Omental fat pad (tissue), 4 donors: ENCODE results near the gene SCG2. TPM values are rescaled to one million over a fixed set of nuclear protein-coding genes. Genes with fewer than 3 reads are reported as not detected.

Experiments used
- ATAC-seq: fragments of 150-250 bp; one replicate; pipeline ENCODE4 v1.9.1; 2016; ENCODE audit warnings: mild to moderate bottlenecking, moderate library complexity; ENCODE audit not compliant: low FRiP score
- DNase-seq: peaks from one replicate; pipeline ENCODE4 v3.0.0-alpha.2; 2019; ENCODE audit warnings: low spot score
- CTCF ChIP-seq, 3 donors: fragments of 450-650 bp; IDR thresholded peaks; one replicate each; pipeline ENCODE4 v1.5.1; 2016 to 2017; ENCODE audit warnings: antibody characterized with exemption in 3 of 3, mild to moderate bottlenecking in 3 of 3, moderate library complexity in 2 of 3
- total RNA-seq, 4 donors: library from RNA; depleted of rRNA; stranded (reverse); fragments of >200 nt; gene quantifications; one replicate each; pipeline ENCODE4 v1.1.0, GENCODE V29; 2016

Gene SCG2, protein sequence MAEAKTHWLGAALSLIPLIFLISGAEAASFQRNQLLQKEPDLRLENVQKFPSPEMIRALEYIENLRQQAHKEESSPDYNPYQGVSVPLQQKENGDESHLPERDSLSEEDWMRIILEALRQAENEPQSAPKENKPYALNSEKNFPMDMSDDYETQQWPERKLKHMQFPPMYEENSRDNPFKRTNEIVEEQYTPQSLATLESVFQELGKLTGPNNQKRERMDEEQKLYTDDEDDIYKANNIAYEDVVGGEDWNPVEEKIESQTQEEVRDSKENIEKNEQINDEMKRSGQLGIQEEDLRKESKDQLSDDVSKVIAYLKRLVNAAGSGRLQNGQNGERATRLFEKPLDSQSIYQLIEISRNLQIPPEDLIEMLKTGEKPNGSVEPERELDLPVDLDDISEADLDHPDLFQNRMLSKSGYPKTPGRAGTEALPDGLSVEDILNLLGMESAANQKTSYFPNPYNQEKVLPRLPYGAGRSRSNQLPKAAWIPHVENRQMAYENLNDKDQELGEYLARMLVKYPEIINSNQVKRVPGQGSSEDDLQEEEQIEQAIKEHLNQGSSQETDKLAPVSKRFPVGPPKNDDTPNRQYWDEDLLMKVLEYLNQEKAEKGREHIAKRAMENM
- under 1 TPM; 0.25 to 0.56 (median 0.48) TPM for total RNA-seq

DNA sequence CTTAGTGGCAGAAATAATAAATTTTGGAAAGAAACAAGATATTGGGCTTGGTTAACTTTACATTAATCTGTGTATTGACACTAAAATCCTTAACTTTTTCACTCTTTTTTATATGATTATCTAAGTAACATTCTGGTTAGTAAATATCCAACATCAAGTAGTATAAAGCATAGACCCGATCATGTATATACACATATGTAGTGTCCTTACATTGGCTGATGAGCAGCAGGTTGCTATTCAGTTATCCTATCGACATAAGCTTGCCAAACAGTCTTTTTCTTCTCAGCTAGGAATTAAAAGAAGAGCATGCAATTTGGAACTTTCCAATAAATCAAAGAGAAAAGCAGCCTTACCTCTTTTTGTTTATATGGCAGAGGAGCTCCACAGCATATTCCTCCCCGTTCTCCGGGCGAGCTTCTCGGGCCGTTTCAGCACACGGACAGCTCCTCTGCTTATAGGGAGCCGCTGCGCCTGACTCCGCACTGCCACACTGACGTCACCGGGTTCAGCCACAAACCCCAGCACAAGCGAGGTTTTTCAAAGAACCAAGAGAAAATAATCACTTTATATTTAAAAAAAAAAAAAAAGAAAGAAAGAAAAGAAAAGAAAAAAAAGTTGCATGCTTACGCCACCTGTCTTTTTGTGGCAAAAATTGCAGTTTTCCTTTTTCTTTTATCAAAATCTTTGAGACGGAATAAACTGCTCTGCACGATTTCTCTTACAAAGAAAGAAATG is at the start of gene SCG2:
Gene SCG2, minus strand, starts transcription at position 430 of the 735 bp plus-strand sequence. CDS start 3,079 bp downstream, outside the sequence.
- TF ChIP-seq CTCF (IDR thresholded peaks at IDR 0.05): no peak
- DNase-seq (peak; percentile 42), ATAC-seq (peak; percentile 93)

- no peak for TF ChIP-seq CTCF (IDR thresholded peaks at IDR 0.05)
- no peak for DNase-seq
- no peak for ATAC-seq
Measured at GRCh38 chr2:223649554-223650533, 47.7 kb upstream of the SCG2 start.

DNA sequence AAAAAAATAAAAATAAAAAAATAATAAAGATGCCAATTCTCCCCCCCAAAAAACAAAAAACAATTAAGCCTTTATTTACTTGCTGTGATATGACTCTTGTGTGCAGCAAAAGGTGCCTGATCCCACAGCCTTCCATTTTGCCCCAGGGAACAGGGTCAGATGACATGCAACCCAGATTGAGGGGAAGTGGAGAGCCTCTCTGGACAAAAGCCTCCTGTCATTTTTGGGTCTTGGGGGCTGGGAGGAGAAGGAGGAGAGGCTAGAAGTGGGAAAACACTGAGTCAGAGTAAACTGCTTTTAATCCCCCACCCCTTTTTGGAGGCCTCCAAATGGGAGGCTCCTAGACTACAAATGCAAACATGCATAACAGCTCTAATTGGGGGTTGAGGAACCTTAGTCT is 46.6 kb upstream of the SCG2 start:
- ATAC-seq (no peak), DNase-seq (no peak)
- TF ChIP-seq CTCF (IDR thresholded peaks at IDR 0.05): no peak

- ATAC-seq: no peak
- no peak for TF ChIP-seq CTCF (IDR thresholded peaks at IDR 0.05)
- DNase-seq: no peak
Measured at GRCh38 chr2:223647258-223647952, 45.2 kb upstream of the SCG2 start.

GRCh38 chr2:223644136-223644535 is 42.0 kb upstream of the SCG2 start:
- ATAC-seq (no peak), DNase-seq (no peak)
- TF ChIP-seq CTCF (IDR thresholded peaks at IDR 0.05): no peak

- ATAC-seq (no peak), DNase-seq (no peak)
- TF ChIP-seq CTCF (IDR thresholded peaks at IDR 0.05): no peak
Measured at GRCh38 chr2:223643309-223643708, 41.1 kb upstream of the SCG2 start.
